Measurements from ENCODE around the gene AHCYL2. TPM values are rescaled to one million over a fixed set of nuclear protein-coding genes. Genes with fewer than 3 reads are reported as not detected.

Gene AHCYL2
- total and polyA plus RNA-seq, 12 donors, result 6.6 to 57.1 (median 21.7) TPM

DNA sequence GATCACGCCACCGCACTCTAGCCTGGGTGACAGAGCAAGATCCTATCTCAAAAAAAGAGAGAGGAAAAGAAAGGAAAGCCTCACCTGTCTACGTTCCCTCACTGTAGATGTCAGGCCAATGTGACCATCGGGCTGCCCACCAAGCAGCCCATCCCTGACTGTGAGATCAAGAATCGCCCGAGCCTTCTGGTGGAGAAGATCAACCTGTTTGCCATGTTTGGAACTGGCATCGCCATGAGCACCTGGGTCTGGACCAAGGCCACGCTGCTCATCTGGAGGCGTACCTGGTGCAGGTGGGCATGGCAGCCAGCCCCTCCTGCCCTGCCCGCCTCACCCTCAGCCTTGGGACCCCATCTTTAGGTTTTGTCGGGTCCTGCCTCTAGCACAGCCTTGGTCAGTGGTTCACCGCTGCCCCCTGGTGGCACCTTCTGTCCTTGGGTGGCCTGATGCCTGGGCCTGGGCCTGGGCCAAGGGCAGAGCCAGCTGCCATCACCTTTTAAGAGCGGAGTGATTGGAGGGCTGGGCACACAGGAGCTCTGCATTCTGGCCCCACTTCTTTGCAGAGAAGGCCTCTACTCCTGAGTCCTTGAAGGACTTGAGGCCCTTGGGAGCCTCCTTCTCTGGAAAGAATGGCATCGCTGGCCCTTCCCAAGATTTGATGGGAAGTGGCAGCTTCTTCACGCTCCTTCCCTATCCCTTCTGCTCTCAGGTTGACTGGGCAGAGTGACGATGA is 14.4 kb upstream of the AHCYL2 start:
- H3K4me3 ChIP-seq, result no peak overlapping the region
- intact Hi-C loops (cut with DNase I), result loop anchor here (2.0 to 10.0 kb wide), 2 partner anchors 46 to 254 kb away; no protein-coding TSS in a partner anchor
- H3K4me1 ChIP-seq (replicated peaks in 1 of 2), result no peaks in the 10 kb centered on the region
- no peak overlapping the region for H3K27ac ChIP-seq
- no peaks in the 10 kb centered on the region for H3K27me3 ChIP-seq
- no peaks in the 10 kb centered on the region for H3K36me3 ChIP-seq (replicated peaks in 1 of 2)
- no peaks in the 10 kb centered on the region for H3K9me3 ChIP-seq (replicated peaks in 1 of 3)
- TF ChIP-seq CTCF (IDR thresholded peaks at IDR 0.05) (peak; percentile 74 to 87 (median 84)), POLR2A (IDR thresholded peaks at IDR 0.05) (no peak)
- DNase-seq, result peak; percentile 69 to 89 (median 80)
- 71 to 86% (median 78%) methylated on average over 8 to 16 of the region's 16 CpGs for WGBS, 4 donors

GRCh38 chr7:129210989-129211312 is 13.9 kb upstream of the AHCYL2 start:
- intact Hi-C loops (cut with DNase I), result loop anchor here (2.0 to 10.0 kb wide), 2 partner anchors 46 to 254 kb away; no protein-coding TSS in a partner anchor

DNA sequence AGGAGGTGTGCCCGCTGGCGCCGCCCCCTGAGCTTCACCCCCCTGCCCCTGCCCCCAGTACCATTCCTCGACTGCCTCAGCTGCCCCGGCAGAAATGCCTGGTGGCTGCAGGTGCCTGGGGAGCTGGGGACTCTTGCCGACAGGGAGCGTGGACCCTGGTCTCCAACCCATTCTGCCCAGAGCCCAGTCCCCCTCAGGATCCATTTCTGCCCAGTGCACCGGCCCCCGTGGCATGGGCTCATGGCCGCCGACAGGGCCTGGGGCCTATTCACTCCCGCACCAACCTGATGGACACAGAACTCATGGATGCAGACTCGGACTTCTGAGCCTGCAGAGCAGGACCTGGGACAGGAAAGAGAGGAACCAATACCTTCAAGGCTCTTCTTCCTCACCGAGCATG is 12.7 kb upstream of the AHCYL2 start:
- H3K4me1 ChIP-seq (replicated peaks in 1 of 2), result no peaks in the 10 kb centered on the region
- intact Hi-C loops (cut with DNase I), result loop anchor here in 1 of 2 donors (10.0 kb wide), 1 partner anchor 253 kb away; no protein-coding TSS in a partner anchor
- WGBS, 4 donors, result 82 to 93% (median 87%) methylated on average over 6 to 14 of the region's 14 CpGs
- H3K36me3 ChIP-seq (replicated peaks in 1 of 2), result no peaks in the 10 kb centered on the region
- no peak for TF ChIP-seq POLR2A (IDR thresholded peaks at IDR 0.05)
- no peak for TF ChIP-seq CTCF (IDR thresholded peaks at IDR 0.05)
- H3K4me3 ChIP-seq, result no peak overlapping the region
- no peak for DNase-seq
- no peaks in the 10 kb centered on the region for H3K27me3 ChIP-seq
- no peaks in the 10 kb centered on the region for H3K9me3 ChIP-seq (replicated peaks in 1 of 3)
- H3K27ac ChIP-seq, result no peak overlapping the region

More at GRCh38 chr7:129210989-129211312, 13.9 kb upstream of the AHCYL2 start:
- no peaks in the 10 kb centered on the region for H3K9me3 ChIP-seq (replicated peaks in 1 of 3)
- no peaks in the 10 kb centered on the region for H3K27me3 ChIP-seq
- H3K36me3 ChIP-seq (replicated peaks in 1 of 2), result no peaks in the 10 kb centered on the region
- no peaks in the 10 kb centered on the region for H3K4me1 ChIP-seq (replicated peaks in 1 of 2)
- H3K4me3 ChIP-seq, result no peak overlapping the region
- no peak for DNase-seq
- no peak overlapping the region for H3K27ac ChIP-seq
- 89 to 96% (median 92%) methylated on average over 4 to 14 of the region's 14 CpGs for WGBS, 4 donors
- TF ChIP-seq CTCF (IDR thresholded peaks at IDR 0.05) (no peak), POLR2A (IDR thresholded peaks at IDR 0.05) (no peak)

DNA sequence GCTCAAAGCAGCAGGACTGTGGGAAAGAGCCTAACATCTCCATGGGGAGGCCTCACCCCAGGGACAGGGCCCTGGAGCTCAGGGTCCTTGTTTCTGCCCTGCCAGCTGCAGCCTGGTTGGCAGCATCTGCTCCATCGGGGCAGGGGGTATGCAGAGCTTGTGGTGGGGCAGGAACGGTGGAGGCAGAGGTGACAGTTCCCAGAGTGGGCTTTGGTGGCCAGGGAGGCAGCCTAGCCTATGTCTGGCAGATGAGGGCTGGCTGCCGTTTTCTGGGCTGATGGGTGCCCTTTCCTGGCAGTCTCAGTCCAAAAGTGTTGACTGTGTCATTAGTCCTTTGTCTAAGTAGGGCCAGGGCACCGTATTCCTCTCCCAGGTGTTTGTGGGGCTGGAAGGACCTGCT is 12.2 kb upstream of the AHCYL2 start:
- Histone ChIP-seq H3K4me3 (no peak overlapping the region), H3K27ac (no peak overlapping the region), H3K9me3 (replicated peaks in 1 of 3) (no peaks in the 10 kb centered on the region), H3K4me1 (replicated peaks in 1 of 2) (no peaks in the 10 kb centered on the region), H3K36me3 (replicated peaks in 1 of 2) (no peaks in the 10 kb centered on the region), H3K27me3 (no peaks in the 10 kb centered on the region)
- intact Hi-C loops (cut with DNase I), result loop anchor here in 1 of 2 donors (10.0 kb wide), 1 partner anchor 252 kb away; no protein-coding TSS in a partner anchor
- no peak for DNase-seq
- no peak for TF ChIP-seq CTCF (IDR thresholded peaks at IDR 0.05)
- no peak for TF ChIP-seq POLR2A (IDR thresholded peaks at IDR 0.05)
- WGBS, 4 donors, result 83 to 93% (median 88%) methylated on average over 3 to 4 of the region's 4 CpGs

Data from adrenal gland (tissue), 12 donors.